GM18951 (cell line): ENCODE measurements around the gene ATP6V1C2.
"Not testable (repeated sequence)": the region's sequence is repeated elsewhere in the genome, so short reads cannot be mapped to it uniquely, and the experiment has no call there.

Experiments
- POLR2A ChIP-seq: IDR thresholded peaks from 4 replicates; pipeline ENCODE4 v1.6.1; 2011; ENCODE audit warnings: mild to moderate bottlenecking; ENCODE audit not compliant: insufficient read length, insufficient read depth; ENCODE audit errors: extremely low read depth
- in situ Hi-C: fragments of 300-500 bp; cut with MboI; formaldehyde crosslinking; loops from one replicate; pipeline ENCODE4 v1.12.0; 2022; ENCODE audit warnings: low sequenced_read_pairs, mixed read lengths, inconsistent platforms; ENCODE audit not compliant: unreplicated experiment

ATP6V1C2 gene

GRCh38 chr2:10810202-10811161, 89.1 kb downstream of the ATP6V1C2 start:
- in situ Hi-C loops, result no loop called here
- TF ChIP-seq POLR2A, result no peak

- no peak for TF ChIP-seq POLR2A
- in situ Hi-C loops, result no loop called here
These were observed 90.1 kb downstream of the ATP6V1C2 start for GRCh38 chr2:10811517-10811916.

GRCh38 chr2:10812362-10813162, 91.1 kb downstream of the ATP6V1C2 start, which contains the start of gene PDIA6:
Gene PDIA6 (minus strand): TSS chr2:10812785. CDS start chr2:10812696, 89 bp downstream.
- in situ Hi-C loops, result no loop called here
- TF ChIP-seq POLR2A, result peak; percentile 85

- in situ Hi-C loops, result not testable (repeated sequence)
These were observed 92.0 kb downstream of the ATP6V1C2 start for GRCh38 chr2:10813163-10814138.

- in situ Hi-C loops, result no loop called here
- TF ChIP-seq POLR2A, result no peak
These were observed 92.7 kb downstream of the ATP6V1C2 start for GRCh38 chr2:10814142-10814541.

- no peak for TF ChIP-seq POLR2A
- in situ Hi-C loops, result no loop called here
These were observed 93.3 kb downstream of the ATP6V1C2 start for GRCh38 chr2:10814571-10815331.

- no peak for TF ChIP-seq POLR2A
- in situ Hi-C loops, result no loop called here
These were observed 96.0 kb downstream of the ATP6V1C2 start for GRCh38 chr2:10817413-10817812.

GRCh38 chr2:10818305-10818704, 96.9 kb downstream of the ATP6V1C2 start:
- in situ Hi-C loops, result not testable (repeated sequence)

GRCh38 chr2:10818984-10819383, 97.6 kb downstream of the ATP6V1C2 start:
- in situ Hi-C loops, result no loop called here
- no peak for TF ChIP-seq POLR2A

GRCh38 chr2:10819714-10820314, 98.4 kb downstream of the ATP6V1C2 start:
- TF ChIP-seq POLR2A, result no peak
- in situ Hi-C loops, result no loop called here

GRCh38 chr2:10820562-10820961, 99.1 kb downstream of the ATP6V1C2 start:
- in situ Hi-C loops, result no loop called here
- no peak for TF ChIP-seq POLR2A
